Cardiac muscle cell (in vitro differentiated cells and primary cell): Measurements from ENCODE around the gene DTX4. TPM values are rescaled to one million over a fixed set of nuclear protein-coding genes. Genes with fewer than 3 reads are reported as not detected.

Experiments
- DNase-seq, 2 donors: peaks; one replicate each; pipeline versions ENCODE4 v3.0.0 to v3.0.0-alpha.2; 2010 to 2017; ENCODE audit warnings: low read depth in 1 of 2, low spot score in 1 of 2
- H3K27ac ChIP-seq: fragments of 200-600 bp; sonication (generic); 2 replicates; pipeline ENCODE4 v1.5.1; 2016
- H3K27me3 ChIP-seq: fragments of 200-600 bp; sonication (generic); 2 replicates; pipeline ENCODE4 v1.6.0; 2016; ENCODE audit warnings: control low read depth
- H3K36me3 ChIP-seq: fragments of 200-600 bp; sonication (generic); 2 replicates; pipeline ENCODE4 v1.5.1; 2016; ENCODE audit warnings: control low read depth
- H3K4me1 ChIP-seq: fragments of 200-600 bp; sonication (generic); 2 replicates; pipeline ENCODE4 v1.8.1; 2017; ENCODE audit warnings: low read depth, mild to moderate bottlenecking, mixed run types
- H3K4me3 ChIP-seq: fragments of 200-600 bp; sonication (generic); 2 replicates; pipeline ENCODE4 v1.5.1; 2016; ENCODE audit warnings: mild to moderate bottlenecking
- H3K9me3 ChIP-seq: fragments of 200-600 bp; sonication (generic); 2 replicates; pipeline ENCODE4 v1.5.1; 2017; ENCODE audit warnings: low read depth, mild to moderate bottlenecking, control low read depth
- polyA plus RNA-seq: library from polyadenylated mRNA; unstranded; fragments of >200 nt; fragmentation: Nextera tagmentation; extraction: Ambion mirVana; gene quantifications from 2 replicates; pipeline ENCODE4 v1.2.1, GENCODE V29; 2016
- total RNA-seq: library from RNA; depleted of rRNA; stranded (reverse); fragments of >200 nt; gene quantifications from 2 replicates; pipeline ENCODE4 v1.2.3, GENCODE V29; 2016
- TF ChIP-seq, protein P1 (sequence below): IDR thresholded peaks from 2 replicates; pipeline ENCODE4 v1.5.1; 2012; ENCODE audit warnings: low read depth, mild to moderate bottlenecking, low read length

Gene DTX4
- total and polyA plus RNA-seq, 2 experiments from 2014 or later: 1.1 to 3.1 TPM

DNA sequence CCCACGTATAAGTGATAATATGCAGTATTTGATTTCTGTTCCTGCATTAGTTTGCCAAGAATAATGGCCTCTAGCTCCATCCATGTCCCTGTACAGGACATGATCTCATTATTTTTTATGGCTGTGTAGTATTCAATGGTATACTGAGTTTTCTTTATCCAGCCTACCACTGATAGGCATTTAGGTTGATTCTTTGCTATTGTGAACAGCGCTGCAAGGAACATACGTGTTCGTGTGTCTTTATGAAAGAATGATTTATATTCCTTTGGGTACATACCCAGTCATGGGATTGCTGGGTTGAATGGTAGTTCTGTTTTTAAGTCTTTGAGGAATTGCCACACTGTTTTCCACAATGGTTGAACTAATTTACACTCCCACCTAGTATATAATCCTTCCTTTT is 30.7 kb upstream of the DTX4 start:
- no peaks in the 10 kb centered on the region for H3K36me3 ChIP-seq
- TF ChIP-seq, protein P1, sequence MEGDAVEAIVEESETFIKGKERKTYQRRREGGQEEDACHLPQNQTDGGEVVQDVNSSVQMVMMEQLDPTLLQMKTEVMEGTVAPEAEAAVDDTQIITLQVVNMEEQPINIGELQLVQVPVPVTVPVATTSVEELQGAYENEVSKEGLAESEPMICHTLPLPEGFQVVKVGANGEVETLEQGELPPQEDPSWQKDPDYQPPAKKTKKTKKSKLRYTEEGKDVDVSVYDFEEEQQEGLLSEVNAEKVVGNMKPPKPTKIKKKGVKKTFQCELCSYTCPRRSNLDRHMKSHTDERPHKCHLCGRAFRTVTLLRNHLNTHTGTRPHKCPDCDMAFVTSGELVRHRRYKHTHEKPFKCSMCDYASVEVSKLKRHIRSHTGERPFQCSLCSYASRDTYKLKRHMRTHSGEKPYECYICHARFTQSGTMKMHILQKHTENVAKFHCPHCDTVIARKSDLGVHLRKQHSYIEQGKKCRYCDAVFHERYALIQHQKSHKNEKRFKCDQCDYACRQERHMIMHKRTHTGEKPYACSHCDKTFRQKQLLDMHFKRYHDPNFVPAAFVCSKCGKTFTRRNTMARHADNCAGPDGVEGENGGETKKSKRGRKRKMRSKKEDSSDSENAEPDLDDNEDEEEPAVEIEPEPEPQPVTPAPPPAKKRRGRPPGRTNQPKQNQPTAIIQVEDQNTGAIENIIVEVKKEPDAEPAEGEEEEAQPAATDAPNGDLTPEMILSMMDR: no peak
- no peaks in the 10 kb centered on the region for H3K9me3 ChIP-seq
- peaks cover 57% of the 10 kb centered on the region for H3K27me3 ChIP-seq
- no peak for DNase-seq
- no peak overlapping the region for H3K27ac ChIP-seq
- no peaks in the 10 kb centered on the region for H3K4me1 ChIP-seq
- H3K4me3 ChIP-seq: no peak overlapping the region

DNA sequence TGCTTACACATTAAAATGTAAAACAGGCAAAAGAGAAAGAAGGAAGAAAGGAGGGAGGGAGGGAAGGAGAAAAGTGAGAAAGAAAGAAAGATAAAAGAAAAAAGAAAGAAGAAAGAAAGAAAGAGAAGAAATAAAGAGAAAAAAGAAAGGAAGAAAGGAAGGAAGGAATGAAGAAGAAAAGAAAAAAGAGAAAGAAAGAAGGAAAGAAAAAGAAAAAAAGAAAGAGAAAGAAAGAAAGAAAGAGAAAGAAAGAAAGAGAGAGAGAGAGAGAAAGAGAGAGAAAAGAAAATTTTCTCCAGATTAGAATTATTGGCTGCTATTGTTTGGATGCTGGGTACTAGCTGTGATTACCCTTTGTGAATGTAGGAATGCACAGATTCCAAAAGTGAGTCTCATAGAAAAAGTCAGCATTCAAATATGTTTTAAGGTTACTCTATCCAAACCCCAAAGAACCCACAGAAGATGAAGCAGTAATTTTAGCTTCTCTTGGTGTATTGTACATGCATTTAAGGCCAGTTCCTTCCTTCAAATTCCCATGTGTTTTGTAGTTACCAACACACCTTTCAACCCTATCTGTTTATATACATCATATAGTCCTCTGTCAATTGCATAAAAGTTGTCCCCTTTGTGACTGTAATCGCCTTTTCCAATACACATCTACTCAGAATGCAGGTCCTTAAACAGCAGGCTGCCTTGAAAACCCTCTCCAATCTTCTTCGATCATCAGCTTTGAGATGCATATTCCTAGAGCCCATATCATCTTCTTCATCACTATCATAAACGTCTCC is 30.1 kb upstream of the DTX4 start:
- no peaks in the 10 kb centered on the region for H3K36me3 ChIP-seq
- H3K27me3 ChIP-seq: peaks cover 57% of the 10 kb centered on the region
- H3K27ac ChIP-seq: no peak overlapping the region
- H3K4me1 ChIP-seq: no peaks in the 10 kb centered on the region
- TF ChIP-seq, protein P1: no peak
- H3K4me3 ChIP-seq: peak overlapping the region; percentile 53
- peak in 1 of 2 donors; percentile 11 for DNase-seq
- H3K9me3 ChIP-seq: no peaks in the 10 kb centered on the region

GRCh38 chr11:59142530-59143507 is 29.1 kb upstream of the DTX4 start, which contains the start of gene FAM111A:
Gene FAM111A, plus strand, starts transcription at chr11:59142856. Its CDS starts 6,017 bp downstream, at chr11:59148873.
- H3K36me3 ChIP-seq: no peaks in the 10 kb centered on the region
- H3K4me1 ChIP-seq: no peaks in the 10 kb centered on the region
- H3K4me3 ChIP-seq: peak within 1 kb of the TSS; percentile 53
- TF ChIP-seq, protein P1: peak; percentile 43
- peak; percentile 75 to 90 for DNase-seq
- H3K9me3 ChIP-seq: no peaks in the 10 kb centered on the region
- peaks cover 57% of the 10 kb centered on the region for H3K27me3 ChIP-seq
- no peak within 1 kb of the TSS for H3K27ac ChIP-seq

- peaks cover 57% of the 10 kb centered on the region for H3K27me3 ChIP-seq
- H3K36me3 ChIP-seq: no peaks in the 10 kb centered on the region
- H3K9me3 ChIP-seq: no peaks in the 10 kb centered on the region
- no peak overlapping the region for H3K27ac ChIP-seq
- TF ChIP-seq, protein P1: no peak
- no peak for DNase-seq
- H3K4me1 ChIP-seq: no peaks in the 10 kb centered on the region
- H3K4me3 ChIP-seq: no peak overlapping the region
Observed at GRCh38 chr11:59144096-59144495, 27.8 kb upstream of the DTX4 start.

DNA sequence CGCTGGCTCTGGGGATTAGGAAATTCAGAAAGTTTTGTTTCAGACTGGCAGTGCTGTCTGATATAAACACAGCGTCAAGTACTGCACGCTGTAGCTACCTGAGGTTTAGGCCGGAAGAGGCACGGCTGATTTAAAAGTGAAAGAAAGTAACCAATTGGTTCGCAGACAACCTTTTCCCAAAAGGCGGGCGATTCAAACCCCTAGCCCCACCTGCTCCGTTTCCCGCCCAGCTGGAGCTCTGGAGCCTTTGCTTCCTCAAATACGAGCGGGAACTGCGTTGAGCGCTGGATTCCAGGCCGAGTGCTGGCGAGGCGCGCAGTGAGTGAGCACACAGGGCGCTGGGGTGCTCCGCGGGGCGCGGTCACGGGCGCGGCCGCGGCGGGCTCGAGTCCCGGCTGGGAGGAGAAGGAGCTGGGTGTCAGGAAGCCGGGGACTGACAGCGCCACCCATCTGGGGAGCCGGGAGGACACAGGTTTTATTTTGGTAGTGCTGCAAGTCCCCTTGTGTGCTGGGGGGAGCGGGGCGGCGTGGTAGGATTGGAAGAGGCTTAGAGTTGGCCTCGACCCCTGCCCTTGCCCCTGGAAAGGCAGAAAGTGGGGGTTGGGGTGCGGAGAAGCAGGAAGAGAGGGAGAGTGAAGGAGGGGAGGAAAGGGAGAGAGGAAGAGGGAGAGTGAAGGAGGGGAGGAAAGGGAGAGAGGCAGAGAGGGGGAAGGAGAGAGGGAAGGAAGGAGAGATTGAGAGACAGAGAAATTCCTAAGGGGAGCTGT is 27.2 kb upstream of the DTX4 start:
- H3K27ac ChIP-seq: no peak overlapping the region
- peak overlapping the region; percentile 7 for H3K4me3 ChIP-seq
- H3K36me3 ChIP-seq: no peaks in the 10 kb centered on the region
- peaks cover 57% of the 10 kb centered on the region for H3K27me3 ChIP-seq
- no peaks in the 10 kb centered on the region for H3K9me3 ChIP-seq
- no peaks in the 10 kb centered on the region for H3K4me1 ChIP-seq
- TF ChIP-seq, protein P1: peak; percentile 15
- peak; percentile 72 to 87 for DNase-seq
